Fibroblast of lung (primary cell): Measurements from ENCODE around the gene RTL10. TPM values are rescaled to one million over a fixed set of nuclear protein-coding genes. Genes with fewer than 3 reads are reported as not detected.

Experiments
- DNase-seq, 2 donors: peaks; one replicate each; pipeline versions ENCODE4 v3.0.0 to v3.0.0-alpha.2; 2010; ENCODE audit warnings: low read depth in 2 of 2
- H2AFZ ChIP-seq: 2 replicates; pipeline ENCODE4 v1.5.1; 2012; ENCODE audit warnings: low read length, control low read depth, inconsistent platforms
- H3K27ac ChIP-seq: 2 replicates; pipeline ENCODE4 v1.5.1; 2011; ENCODE audit warnings: low read length, control low read depth; ENCODE audit not compliant: insufficient read depth
- H3K27me3 ChIP-seq: 2 replicates; pipeline ENCODE4 v1.5.1; 2011; ENCODE audit warnings: mild to moderate bottlenecking, low read length; ENCODE audit not compliant: control insufficient read depth, insufficient read depth
- H3K36me3 ChIP-seq: 2 replicates; pipeline ENCODE4 v1.5.1; 2011; ENCODE audit warnings: low read length; ENCODE audit not compliant: control insufficient read depth, insufficient read depth
- H3K4me1 ChIP-seq: 2 replicates; pipeline ENCODE4 v1.5.1; 2011; ENCODE audit warnings: low read length; ENCODE audit not compliant: control insufficient read depth, insufficient read depth; ENCODE audit errors: extremely low read depth
- H3K4me2 ChIP-seq: 2 replicates; pipeline ENCODE4 v1.5.1; 2011; ENCODE audit warnings: low read length, control low read depth; ENCODE audit not compliant: insufficient read depth; ENCODE audit errors: extremely low read depth
- H3K4me3 ChIP-seq, 4 experiments: fragments of 200-600 bp in 1 of 4; sonication (generic) in 1 of 4; replicated peaks in 1 of 4; 2 replicates each; pipeline ENCODE4 v1.5.1; 2011 to 2016; ENCODE audit warnings: low read length in 4 of 4, low read depth in 3 of 4, mild to moderate bottlenecking in 3 of 4, control low read depth in 2 of 4, inconsistent platforms in 1 of 4, mixed read lengths in 1 of 4; ENCODE audit not compliant: insufficient read depth in 1 of 4; ENCODE audit errors: control extremely low read depth in 1 of 4
- H3K79me2 ChIP-seq: 2 replicates; pipeline ENCODE4 v1.5.1; 2012; ENCODE audit warnings: mild to moderate bottlenecking, low read length, inconsistent platforms; ENCODE audit not compliant: control insufficient read depth, insufficient read depth
- H3K9ac ChIP-seq: 2 replicates; pipeline ENCODE4 v1.5.1; 2011; ENCODE audit warnings: mild to moderate bottlenecking, low read length, control low read depth; ENCODE audit not compliant: insufficient read depth
- H3K9me3 ChIP-seq: 2 replicates; pipeline ENCODE4 v1.5.1; 2012; ENCODE audit warnings: low read depth, low read length; ENCODE audit not compliant: control insufficient read depth, insufficient read depth
- H4K20me1 ChIP-seq: 2 replicates; pipeline ENCODE4 v1.5.1; 2011; ENCODE audit warnings: low read length; ENCODE audit not compliant: control insufficient read depth, insufficient read depth; ENCODE audit errors: extremely low read depth
- EZH2 ChIP-seq: IDR thresholded peaks from 2 replicates; pipeline ENCODE4 v1.5.1; 2012; ENCODE audit warnings: low read length, control low read depth, mild to moderate bottlenecking; ENCODE audit errors: missing control alignments
- polyA plus RNA-seq, 2 donors: library from polyadenylated mRNA; depleted of rRNA in 1 of 2; stranded (reverse) in 1 of 2; unstranded in 1 of 2; fragments of >200 nt; gene quantifications; 2 replicates each; pipeline ENCODE4 v1.2.1, GENCODE V29; 2011 to 2012; ENCODE audit warnings: missing spikeins in 1 of 2
- total RNA-seq: library from RNA; depleted of rRNA; stranded (reverse); fragments of >200 nt; gene quantifications from 2 replicates; pipeline ENCODE4 v1.2.1, GENCODE V29; 2014
- TF ChIP-seq, protein P1 (sequence below), 2 donors: IDR thresholded peaks in 1 of 2; conservative IDR thresholded peaks in 1 of 2; 1 replicate in 1 of 2; 2 replicates in 1 of 2; pipeline ENCODE4 v1.5.1; 2011 to 2012; ENCODE audit warnings: low read length in 2 of 2, control low read depth in 1 of 2, inconsistent platforms in 1 of 2, low read depth in 1 of 2, mild to moderate bottlenecking in 1 of 2

RTL10 gene
- total and polyA plus RNA-seq, 2 donors (not counting 1 experiment from before 2014, with no cell fraction given), result 6.5 to 7.3 TPM

DNA sequence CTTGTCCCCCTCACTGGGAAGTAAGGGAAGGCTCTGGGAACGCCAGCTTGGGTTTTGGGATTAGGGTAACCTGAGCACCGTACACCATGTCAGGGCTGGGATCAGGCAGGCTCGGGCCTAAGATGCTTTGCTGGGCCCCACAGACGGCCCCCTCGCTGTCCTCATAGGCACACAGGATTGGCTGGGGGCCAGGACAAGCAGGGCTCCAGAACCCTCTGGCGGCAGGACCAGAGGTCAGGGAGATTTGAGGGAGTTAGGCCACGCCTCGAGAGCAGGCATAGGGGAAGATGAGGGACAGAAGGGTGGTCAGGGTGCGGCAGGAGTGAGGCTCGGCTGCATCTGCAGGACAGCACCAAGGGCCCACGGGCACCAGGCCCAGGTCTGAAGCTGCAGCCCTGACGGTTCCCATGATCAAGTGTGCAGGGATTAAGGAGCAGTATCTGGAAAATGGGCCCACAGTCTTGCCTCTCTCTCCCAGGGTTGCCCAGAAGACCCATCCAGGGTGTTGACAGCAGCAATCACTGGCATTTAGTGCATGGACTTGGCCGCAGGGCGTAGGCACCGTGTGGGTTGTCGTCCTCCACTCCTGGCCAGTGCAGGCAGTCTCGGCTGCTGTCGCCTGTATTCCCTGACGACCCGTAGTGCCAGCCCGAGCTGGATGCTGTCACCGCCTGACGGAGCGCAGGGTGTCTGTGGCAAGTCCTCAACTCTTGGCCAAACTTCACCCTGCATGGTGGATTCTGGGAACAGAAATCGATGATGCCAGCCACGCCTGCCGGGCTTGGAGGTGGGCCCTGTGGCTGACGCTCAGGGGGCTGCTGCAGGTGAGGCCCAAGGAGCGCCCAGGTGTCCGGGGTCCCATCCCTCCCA, 15.7 kb upstream of the RTL10 start:
- H3K9me3 ChIP-seq, result no peaks in the 10 kb centered on the region
- no peak for DNase-seq
- no peak overlapping the region for H3K9ac ChIP-seq
- H2AFZ ChIP-seq, result no peak overlapping the region
- no peak overlapping the region for H3K4me2 ChIP-seq
- TF ChIP-seq, protein P1, sequence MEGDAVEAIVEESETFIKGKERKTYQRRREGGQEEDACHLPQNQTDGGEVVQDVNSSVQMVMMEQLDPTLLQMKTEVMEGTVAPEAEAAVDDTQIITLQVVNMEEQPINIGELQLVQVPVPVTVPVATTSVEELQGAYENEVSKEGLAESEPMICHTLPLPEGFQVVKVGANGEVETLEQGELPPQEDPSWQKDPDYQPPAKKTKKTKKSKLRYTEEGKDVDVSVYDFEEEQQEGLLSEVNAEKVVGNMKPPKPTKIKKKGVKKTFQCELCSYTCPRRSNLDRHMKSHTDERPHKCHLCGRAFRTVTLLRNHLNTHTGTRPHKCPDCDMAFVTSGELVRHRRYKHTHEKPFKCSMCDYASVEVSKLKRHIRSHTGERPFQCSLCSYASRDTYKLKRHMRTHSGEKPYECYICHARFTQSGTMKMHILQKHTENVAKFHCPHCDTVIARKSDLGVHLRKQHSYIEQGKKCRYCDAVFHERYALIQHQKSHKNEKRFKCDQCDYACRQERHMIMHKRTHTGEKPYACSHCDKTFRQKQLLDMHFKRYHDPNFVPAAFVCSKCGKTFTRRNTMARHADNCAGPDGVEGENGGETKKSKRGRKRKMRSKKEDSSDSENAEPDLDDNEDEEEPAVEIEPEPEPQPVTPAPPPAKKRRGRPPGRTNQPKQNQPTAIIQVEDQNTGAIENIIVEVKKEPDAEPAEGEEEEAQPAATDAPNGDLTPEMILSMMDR (conservative IDR thresholded peaks at IDR 0.05 in 1 of 2, IDR thresholded peaks at IDR 0.05 in 1 of 2; ENCODE audit: low read depth in 1 of 2, low read length in 2 of 2), result no peak
- TF ChIP-seq EZH2, result no peak
- no peak overlapping the region for H3K27ac ChIP-seq
- H3K79me2 ChIP-seq, result no peaks in the 10 kb centered on the region
- no peaks in the 10 kb centered on the region for H3K27me3 ChIP-seq
- H3K4me3 ChIP-seq, result no peak overlapping the region
- no peaks in the 10 kb centered on the region for H4K20me1 ChIP-seq
- H3K4me1 ChIP-seq, result peaks cover 3% of the 10 kb centered on the region
- H3K36me3 ChIP-seq, result peaks cover 3% of the 10 kb centered on the region

DNA sequence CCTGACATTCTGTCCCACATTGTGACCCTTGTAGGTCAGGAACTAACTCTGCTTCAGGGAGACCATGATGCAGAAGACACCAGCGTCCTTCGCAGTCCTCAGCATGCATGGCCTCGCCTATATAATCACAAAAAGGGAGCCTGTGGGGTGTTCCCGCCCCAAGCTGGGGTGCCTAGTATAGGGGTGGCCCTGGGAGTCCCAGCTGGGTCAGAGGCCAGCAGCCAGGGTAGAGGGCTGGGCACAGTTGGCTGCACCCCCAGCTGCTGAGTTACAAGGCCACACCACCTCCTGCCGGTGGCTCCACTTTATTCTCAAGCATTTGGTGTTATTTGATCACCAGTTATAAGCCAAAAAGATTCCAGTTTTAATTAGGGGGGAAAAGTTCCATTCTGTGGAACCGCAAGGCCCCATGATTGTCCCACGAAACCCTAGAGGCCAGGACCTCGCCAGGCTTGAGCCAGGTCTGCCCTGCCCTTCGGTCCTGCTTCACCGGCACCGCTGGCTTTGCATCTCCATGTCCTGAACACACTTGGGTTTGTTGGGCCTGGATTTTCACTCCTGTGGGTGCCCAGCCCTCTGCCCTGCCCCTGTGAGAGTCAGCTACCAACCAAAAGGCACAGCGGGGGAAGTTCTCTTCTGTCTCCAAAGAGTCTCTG, 15.0 kb upstream of the RTL10 start:
- H2AFZ ChIP-seq, result no peak overlapping the region
- no peak overlapping the region for H3K9ac ChIP-seq
- no peaks in the 10 kb centered on the region for H3K9me3 ChIP-seq
- no peak overlapping the region for H3K4me3 ChIP-seq
- no peaks in the 10 kb centered on the region for H3K79me2 ChIP-seq
- H4K20me1 ChIP-seq, result no peaks in the 10 kb centered on the region
- H3K4me2 ChIP-seq, result no peak overlapping the region
- TF ChIP-seq EZH2, result no peak
- TF ChIP-seq, protein P1 (conservative IDR thresholded peaks at IDR 0.05 in 1 of 2, IDR thresholded peaks at IDR 0.05 in 1 of 2; ENCODE audit: low read depth in 1 of 2, low read length in 2 of 2), result no peak
- H3K36me3 ChIP-seq, result peaks cover 3% of the 10 kb centered on the region
- no peak overlapping the region for H3K27ac ChIP-seq
- DNase-seq, result no peak
- no peaks in the 10 kb centered on the region for H3K4me1 ChIP-seq
- no peaks in the 10 kb centered on the region for H3K27me3 ChIP-seq

DNA sequence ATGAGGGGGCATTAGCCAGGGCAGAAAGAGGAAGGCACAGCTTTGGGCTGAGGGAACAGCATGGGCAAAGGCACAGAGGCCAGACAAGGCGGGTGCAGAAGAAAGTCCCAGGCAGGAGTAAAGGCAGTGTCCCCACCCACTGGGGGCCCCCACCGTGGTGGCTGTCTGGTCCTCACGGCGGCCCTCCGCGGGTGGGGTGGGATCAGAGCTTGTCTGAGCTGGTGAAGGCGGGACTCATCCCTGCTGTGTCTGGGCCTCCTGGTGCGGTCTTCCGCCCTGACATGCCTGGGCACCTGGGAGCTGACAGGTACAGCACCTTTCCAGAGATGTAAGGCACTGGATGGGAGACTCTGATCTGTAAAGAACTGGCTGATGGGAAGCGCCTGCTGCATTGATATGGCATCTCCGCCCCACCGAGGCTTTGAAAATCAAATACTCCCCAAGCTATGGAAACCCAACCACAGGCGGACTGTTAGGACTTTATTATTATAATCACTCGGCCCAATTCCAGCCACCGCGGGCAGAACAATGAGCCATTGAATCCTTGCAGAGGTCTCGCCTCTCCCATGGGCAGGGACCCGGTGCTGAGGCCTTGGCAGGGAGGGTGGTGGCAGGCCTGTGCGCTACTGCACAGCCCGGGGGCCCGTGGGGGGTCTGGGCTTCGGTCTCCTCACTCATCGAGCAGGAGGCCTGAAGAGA, 14.2 kb upstream of the RTL10 start:
- H2AFZ ChIP-seq, result no peak overlapping the region
- H3K9me3 ChIP-seq, result no peaks in the 10 kb centered on the region
- H3K4me3 ChIP-seq, result no peak overlapping the region
- H3K79me2 ChIP-seq, result no peaks in the 10 kb centered on the region
- no peak overlapping the region for H3K9ac ChIP-seq
- H3K27ac ChIP-seq, result no peak overlapping the region
- no peak overlapping the region for H3K4me2 ChIP-seq
- peaks cover under 1% of the 10 kb centered on the region for H3K36me3 ChIP-seq
- DNase-seq, result no peak
- no peaks in the 10 kb centered on the region for H3K27me3 ChIP-seq
- H3K4me1 ChIP-seq, result no peaks in the 10 kb centered on the region
- no peaks in the 10 kb centered on the region for H4K20me1 ChIP-seq
- TF ChIP-seq, protein P1 (conservative IDR thresholded peaks at IDR 0.05 in 1 of 2, IDR thresholded peaks at IDR 0.05 in 1 of 2; ENCODE audit: low read depth in 1 of 2, low read length in 2 of 2), result no peak
- no peak for TF ChIP-seq EZH2
